ENCODE data around the gene SFMBT2. TPM values are rescaled to one million over a fixed set of nuclear protein-coding genes. Genes with fewer than 3 reads are reported as not detected.

SFMBT2 gene
- total RNA-seq, 1 experiment from 2014 or later = 0.02 TPM

DNA sequence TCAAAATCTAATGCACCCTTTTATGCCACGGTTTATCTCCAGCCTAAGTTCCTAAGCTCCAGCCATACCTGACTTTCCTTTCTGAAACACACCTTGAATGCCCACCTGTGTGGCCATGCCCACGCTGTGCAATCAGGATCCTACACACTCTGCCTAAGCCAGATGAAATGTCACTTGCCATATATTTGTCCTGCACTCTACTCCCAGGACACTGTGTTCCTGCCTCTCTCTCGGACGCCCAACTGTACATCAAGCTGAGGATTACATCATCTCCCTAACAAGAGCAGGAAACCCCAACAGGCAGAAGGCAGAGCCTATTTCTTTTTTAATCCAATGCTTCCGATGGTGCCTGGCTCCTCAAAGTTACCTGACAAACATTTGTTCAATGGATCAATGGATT lies 214.6 kb downstream of the SFMBT2 start:
- Histone ChIP-seq H4K20me1 (ENCODE audit: insufficient read depth) (no peaks in the 10 kb centered on the region), H3K27me3 (ENCODE audit: insufficient read depth, low read length) (peaks cover 19% of the 10 kb centered on the region; the same call in 1 of the 2 replicates), H3K27ac (ENCODE audit: low read depth, low read length) (no peak overlapping the region), H3K9me3 (ENCODE audit: control insufficient read depth in 1 of 2, insufficient read depth in 1 of 2, low read depth in 1 of 2, low read length in 2 of 2) (no peaks in the 10 kb centered on the region), H3K4me2 (ENCODE audit: low read length) (no peak overlapping the region), H3K79me2 (ENCODE audit: insufficient read depth, low read length) (no peaks in the 10 kb centered on the region), H3K9ac (ENCODE audit: low read length) (no peak overlapping the region), H3K9me2 (ENCODE audit: insufficient read depth) (no peaks in the 10 kb centered on the region), H3K36me3 (ENCODE audit: control insufficient read depth in 1 of 2, insufficient read depth in 2 of 2, low read length in 2 of 2) (no peaks in the 10 kb centered on the region), H3K4me1 (ENCODE audit: control insufficient read depth in 1 of 2, insufficient read depth in 2 of 2, low read length in 2 of 2) (no peaks in the 10 kb centered on the region), H2AFZ (ENCODE audit: low read depth, low read length, poor library complexity, severe bottlenecking) (no peak overlapping the region), H3K4me3 (replicated peaks in 1 of 2; ENCODE audit: low read depth in 1 of 2, low read length in 2 of 2) (no peak overlapping the region)
- POLR2A ChIA-PET = no interaction called here
- ATAC-seq (no peak), DNase-seq (ENCODE audit: low read depth, low spot score) (no peak)
- BruUV-seq (replicated peaks) = no TSS peak
- TF ChIP-seq EZH2 (IDR thresholded peaks at IDR 0.05) = no peak
- no peak for TF ChIP-seq POLR2AphosphoS5 (IDR thresholded peaks at IDR 0.05; ENCODE audit: low read depth, low read length)
- TF ChIP-seq CBX3 (IDR thresholded peaks at IDR 0.05; ENCODE audit: low read depth) = no peak
- TF ChIP-seq ZNF274 (IDR thresholded peaks at IDR 0.05; ENCODE audit: low read depth, low read length) = no peak
- RAD21 ChIA-PET (ENCODE audit: low non-redundant PET in 1 of 2, low total read pairs in 2 of 2, uncharacterized antibody in 2 of 2, unreplicated experiment in 2 of 2) = no interaction called here
- intact Hi-C loops (cut with micrococcal nuclease) = no loop called here
- CTCF ChIA-PET = no interaction called here

DNA sequence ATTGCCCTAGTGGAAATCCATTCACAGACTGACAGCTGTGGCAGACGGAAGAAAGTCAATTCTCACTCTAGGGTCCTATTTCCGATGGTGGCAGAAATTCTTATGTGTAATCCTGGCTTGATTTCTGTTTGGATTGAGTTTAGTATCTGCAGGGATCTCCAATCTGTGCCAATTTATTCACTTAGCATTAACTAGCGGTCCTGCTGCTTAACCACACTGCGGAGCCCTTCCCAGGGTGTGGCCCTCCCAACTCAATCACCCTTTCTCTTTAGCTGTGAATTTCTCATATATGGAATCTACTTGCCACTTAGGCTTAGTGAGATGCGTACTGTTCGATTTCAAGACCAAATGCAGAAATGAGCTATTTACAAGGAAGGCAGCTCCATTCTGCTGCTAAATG lies 215.7 kb downstream of the SFMBT2 start:
- H3K9me2 ChIP-seq (ENCODE audit: insufficient read depth) = no peaks in the 10 kb centered on the region
- CTCF ChIA-PET = no interaction called here
- TF ChIP-seq, protein P1, sequence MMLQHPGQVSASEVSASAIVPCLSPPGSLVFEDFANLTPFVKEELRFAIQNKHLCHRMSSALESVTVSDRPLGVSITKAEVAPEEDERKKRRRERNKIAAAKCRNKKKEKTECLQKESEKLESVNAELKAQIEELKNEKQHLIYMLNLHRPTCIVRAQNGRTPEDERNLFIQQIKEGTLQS (IDR thresholded peaks at IDR 0.05) = no peak
- TF ChIP-seq YY1 (IDR thresholded peaks at IDR 0.05; ENCODE audit: extremely low read depth, insufficient replicate concordance, low read depth, low read length) (no peak), SRF (IDR thresholded peaks at IDR 0.05; ENCODE audit: low read depth) (no peak), CBX3 (IDR thresholded peaks at IDR 0.05; ENCODE audit: low read depth) (no peak), EZH2phosphoT487 (IDR thresholded peaks at IDR 0.05; ENCODE audit: borderline replicate concordance) (no peak), ZNF274 (IDR thresholded peaks at IDR 0.05; ENCODE audit: low read depth, low read length) (no peak), RAD21 (IDR thresholded peaks at IDR 0.05; ENCODE audit: low read depth) (no peak), EGR1 (IDR thresholded peaks at IDR 0.05; ENCODE audit: low read depth) (no peak), EZH2 (IDR thresholded peaks at IDR 0.05) (no peak), SP1 (IDR thresholded peaks at IDR 0.05; ENCODE audit: low read depth) (no peak), POLR2AphosphoS5 (IDR thresholded peaks at IDR 0.05; ENCODE audit: low read depth, low read length) (no peak), POLR2A (IDR thresholded peaks at IDR 0.05; ENCODE audit: borderline replicate concordance, extremely low read depth, insufficient read depth, insufficient read length) (no peak), SIN3A (IDR thresholded peaks at IDR 0.05; ENCODE audit: low read depth) (no peak), ELF1 (IDR thresholded peaks at IDR 0.05; ENCODE audit: borderline replicate concordance, low read depth) (no peak), TCF7L2 (IDR thresholded peaks at IDR 0.05; ENCODE audit: borderline replicate concordance, extremely low read depth, insufficient read depth, insufficient read length) (no peak), JUND (IDR thresholded peaks at IDR 0.05) (no peak), CEBPB (IDR thresholded peaks at IDR 0.05; ENCODE audit: low read depth) (no peak)
- TF ChIP-seq, protein P2, sequence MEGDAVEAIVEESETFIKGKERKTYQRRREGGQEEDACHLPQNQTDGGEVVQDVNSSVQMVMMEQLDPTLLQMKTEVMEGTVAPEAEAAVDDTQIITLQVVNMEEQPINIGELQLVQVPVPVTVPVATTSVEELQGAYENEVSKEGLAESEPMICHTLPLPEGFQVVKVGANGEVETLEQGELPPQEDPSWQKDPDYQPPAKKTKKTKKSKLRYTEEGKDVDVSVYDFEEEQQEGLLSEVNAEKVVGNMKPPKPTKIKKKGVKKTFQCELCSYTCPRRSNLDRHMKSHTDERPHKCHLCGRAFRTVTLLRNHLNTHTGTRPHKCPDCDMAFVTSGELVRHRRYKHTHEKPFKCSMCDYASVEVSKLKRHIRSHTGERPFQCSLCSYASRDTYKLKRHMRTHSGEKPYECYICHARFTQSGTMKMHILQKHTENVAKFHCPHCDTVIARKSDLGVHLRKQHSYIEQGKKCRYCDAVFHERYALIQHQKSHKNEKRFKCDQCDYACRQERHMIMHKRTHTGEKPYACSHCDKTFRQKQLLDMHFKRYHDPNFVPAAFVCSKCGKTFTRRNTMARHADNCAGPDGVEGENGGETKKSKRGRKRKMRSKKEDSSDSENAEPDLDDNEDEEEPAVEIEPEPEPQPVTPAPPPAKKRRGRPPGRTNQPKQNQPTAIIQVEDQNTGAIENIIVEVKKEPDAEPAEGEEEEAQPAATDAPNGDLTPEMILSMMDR (IDR thresholded peaks at IDR 0.05 in 2 of 3, conservative IDR thresholded peaks at IDR 0.05 in 1 of 3; ENCODE audit: borderline replicate concordance in 1 of 3, insufficient read depth in 1 of 3, low read depth in 2 of 3, low read length in 2 of 3) = no peak
- no peak overlapping the region for H3K4me2 ChIP-seq (ENCODE audit: low read length)
- BruUV-seq (replicated peaks) = no TSS peak
- DNase-seq (ENCODE audit: low read depth, low spot score) (no peak), ATAC-seq (no peak)
- H3K79me2 ChIP-seq (ENCODE audit: insufficient read depth, low read length) = no peaks in the 10 kb centered on the region
- H3K36me3 ChIP-seq (ENCODE audit: control insufficient read depth in 1 of 2, insufficient read depth in 2 of 2, low read length in 2 of 2) = no peaks in the 10 kb centered on the region
- peaks cover 17% of the 10 kb centered on the region; the same call in 1 of the 2 replicates for H3K27me3 ChIP-seq (ENCODE audit: insufficient read depth, low read length)
- H2AFZ ChIP-seq (ENCODE audit: low read depth, low read length, poor library complexity, severe bottlenecking) = no peak overlapping the region
- RAD21 ChIA-PET (ENCODE audit: low non-redundant PET in 1 of 2, low total read pairs in 2 of 2, uncharacterized antibody in 2 of 2, unreplicated experiment in 2 of 2) = no interaction called here
- no peak overlapping the region for H3K9ac ChIP-seq (ENCODE audit: low read length)
- intact Hi-C loops (cut with micrococcal nuclease) = no loop called here
- no peaks in the 10 kb centered on the region for H4K20me1 ChIP-seq (ENCODE audit: insufficient read depth)
- no peaks in the 10 kb centered on the region for H3K9me3 ChIP-seq (ENCODE audit: control insufficient read depth in 1 of 2, insufficient read depth in 1 of 2, low read depth in 1 of 2, low read length in 2 of 2)
- no peaks in the 10 kb centered on the region for H3K4me1 ChIP-seq (ENCODE audit: control insufficient read depth in 1 of 2, insufficient read depth in 2 of 2, low read length in 2 of 2)
- H3K4me3 ChIP-seq (replicated peaks in 1 of 2; ENCODE audit: low read depth in 1 of 2, low read length in 2 of 2) = no peak overlapping the region
- no peak overlapping the region for H3K27ac ChIP-seq (ENCODE audit: low read depth, low read length)
- POLR2A ChIA-PET = no interaction called here

Data from HCT116 (cell line).